ENCODE measurements around the gene MAP4K4.

- TF ChIP-seq CTCF (IDR thresholded peaks at IDR 0.05; ENCODE audit: low read length) = no peak
- no peak for TF ChIP-seq EZH2 (optimal IDR thresholded peaks at IDR 0.05; ENCODE audit: low read depth, low read length)
Measured at GRCh38 chr2:101762451-101763171, 65.1 kb downstream of the MAP4K4 start.
